ENCODE data around the gene SYNGR2.
A peak's percentile ranks its signal among the peaks of the same experiment; 100 is the strongest.
"Not testable (repeated sequence)": the region's sequence is repeated elsewhere in the genome, so short reads cannot be mapped to it uniquely, and the experiment has no call there.

The SYNGR2 gene

DNA sequence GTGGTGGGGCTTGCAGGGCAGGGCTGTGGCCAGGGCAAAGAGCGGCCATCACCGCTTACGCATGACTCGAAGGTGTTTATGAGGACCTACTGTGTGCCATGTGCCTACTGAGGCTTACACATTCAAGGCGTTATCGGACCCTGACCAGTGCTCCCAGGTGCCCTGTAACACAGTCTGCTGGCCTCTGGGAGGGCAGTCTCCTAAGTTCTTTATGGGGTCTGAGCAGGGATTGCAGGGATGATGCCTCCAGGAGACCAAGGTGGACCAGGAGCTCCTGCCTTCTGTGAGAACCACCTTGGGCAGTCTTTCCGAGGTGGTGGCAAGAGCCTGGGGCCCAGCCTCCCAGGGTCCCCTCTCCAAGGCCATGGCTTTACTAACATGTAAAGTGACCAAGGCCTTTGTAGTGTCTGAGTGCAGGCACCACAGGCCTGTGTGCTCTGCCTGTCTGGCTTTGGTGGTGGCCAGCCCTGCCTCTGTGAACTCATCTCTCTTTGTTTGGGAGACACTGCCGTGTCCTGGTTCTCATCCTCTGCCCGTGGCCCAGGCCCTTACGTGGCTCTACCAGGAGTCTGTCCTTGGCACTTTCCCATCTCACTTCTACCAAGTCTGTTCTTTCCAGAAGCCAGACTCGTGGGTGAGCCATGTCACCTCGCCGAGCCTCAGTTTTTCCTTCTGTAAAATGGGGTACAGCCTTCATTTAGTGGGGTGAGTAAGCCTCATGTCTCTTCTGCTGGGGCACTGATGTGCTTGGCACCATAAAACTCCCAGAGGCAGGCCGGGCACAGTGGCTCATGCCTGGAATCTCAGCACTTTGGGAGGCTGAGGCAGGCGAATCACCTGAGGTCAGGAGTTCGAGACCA, 3.4 kb upstream of the SYNGR2 start:
- no peak for DNase-seq (ENCODE audit: extremely low spot score)
- POLR2A ChIA-PET = interaction anchor here (1.1 kb wide), 1 partner anchor 21 kb away, joined by 4 read pairs; the partner anchor contains the start of gene TK1
- no peak for TF ChIP-seq ZNF384 (IDR thresholded peaks at IDR 0.05)
- CTCF ChIA-PET = no interaction called here

DNA sequence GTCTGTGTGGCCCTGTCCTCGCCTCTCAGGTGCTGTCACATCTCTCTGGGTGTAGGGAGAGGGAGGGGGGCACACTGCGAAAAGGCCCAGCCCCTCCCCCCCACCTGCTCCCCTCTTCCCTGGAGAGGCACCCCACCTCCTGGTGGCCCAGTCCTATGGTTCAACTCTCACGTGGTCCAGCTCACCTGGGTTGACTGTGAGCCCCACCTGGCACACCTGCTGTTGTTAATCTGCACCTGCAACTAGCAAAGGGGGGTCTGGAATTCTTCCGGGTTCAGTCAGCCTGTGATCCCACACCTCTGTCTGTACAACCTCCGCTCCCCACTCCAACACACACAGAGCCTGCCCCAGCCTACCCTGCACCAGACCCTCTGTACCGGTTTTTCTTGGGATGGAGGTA, 2.0 kb upstream of the SYNGR2 start:
- DNase-seq (ENCODE audit: extremely low spot score) = no peak
- ChIA-PET POLR2A (no interaction called here), CTCF (no interaction called here)
- no peak for TF ChIP-seq LEF1 (IDR thresholded peaks at IDR 0.05; ENCODE audit: borderline replicate concordance)
- no peak for TF ChIP-seq L3MBTL2 (conservative IDR thresholded peaks at IDR 0.05)
- TF ChIP-seq ELF4 (IDR thresholded peaks at IDR 0.05) = no peak
- TF ChIP-seq CTBP1 (IDR thresholded peaks at IDR 0.05; ENCODE audit: borderline replicate concordance) = no peak
- TF ChIP-seq FOXA1 (IDR thresholded peaks at IDR 0.05) = no peak
- no peak for TF ChIP-seq TARDBP (IDR thresholded peaks at IDR 0.05)
- TF ChIP-seq HDGF (IDR thresholded peaks at IDR 0.05; ENCODE audit: borderline replicate concordance) = no peak
- TF ChIP-seq FOXK2 (IDR thresholded peaks at IDR 0.05) = no peak
- no peak for TF ChIP-seq FOXM1 (IDR thresholded peaks at IDR 0.05; ENCODE audit: borderline replicate concordance)
- TF ChIP-seq, protein P1, sequence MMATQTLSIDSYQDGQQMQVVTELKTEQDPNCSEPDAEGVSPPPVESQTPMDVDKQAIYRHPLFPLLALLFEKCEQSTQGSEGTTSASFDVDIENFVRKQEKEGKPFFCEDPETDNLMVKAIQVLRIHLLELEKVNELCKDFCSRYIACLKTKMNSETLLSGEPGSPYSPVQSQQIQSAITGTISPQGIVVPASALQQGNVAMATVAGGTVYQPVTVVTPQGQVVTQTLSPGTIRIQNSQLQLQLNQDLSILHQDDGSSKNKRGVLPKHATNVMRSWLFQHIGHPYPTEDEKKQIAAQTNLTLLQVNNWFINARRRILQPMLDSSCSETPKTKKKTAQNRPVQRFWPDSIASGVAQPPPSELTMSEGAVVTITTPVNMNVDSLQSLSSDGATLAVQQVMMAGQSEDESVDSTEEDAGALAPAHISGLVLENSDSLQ (IDR thresholded peaks at IDR 0.05) = no peak
- TF ChIP-seq BHLHE40 (IDR thresholded peaks at IDR 0.05; ENCODE audit: borderline replicate concordance) = no peak
- TF ChIP-seq ZNF384 (IDR thresholded peaks at IDR 0.05) = no peak
- TF ChIP-seq SP1 (IDR thresholded peaks at IDR 0.05) = no peak
- TF ChIP-seq SUZ12 (IDR thresholded peaks at IDR 0.05) = no peak
- no peak for TF ChIP-seq ARNT (IDR thresholded peaks at IDR 0.05)
- TF ChIP-seq NFRKB (IDR thresholded peaks at IDR 0.05) = no peak

DNA sequence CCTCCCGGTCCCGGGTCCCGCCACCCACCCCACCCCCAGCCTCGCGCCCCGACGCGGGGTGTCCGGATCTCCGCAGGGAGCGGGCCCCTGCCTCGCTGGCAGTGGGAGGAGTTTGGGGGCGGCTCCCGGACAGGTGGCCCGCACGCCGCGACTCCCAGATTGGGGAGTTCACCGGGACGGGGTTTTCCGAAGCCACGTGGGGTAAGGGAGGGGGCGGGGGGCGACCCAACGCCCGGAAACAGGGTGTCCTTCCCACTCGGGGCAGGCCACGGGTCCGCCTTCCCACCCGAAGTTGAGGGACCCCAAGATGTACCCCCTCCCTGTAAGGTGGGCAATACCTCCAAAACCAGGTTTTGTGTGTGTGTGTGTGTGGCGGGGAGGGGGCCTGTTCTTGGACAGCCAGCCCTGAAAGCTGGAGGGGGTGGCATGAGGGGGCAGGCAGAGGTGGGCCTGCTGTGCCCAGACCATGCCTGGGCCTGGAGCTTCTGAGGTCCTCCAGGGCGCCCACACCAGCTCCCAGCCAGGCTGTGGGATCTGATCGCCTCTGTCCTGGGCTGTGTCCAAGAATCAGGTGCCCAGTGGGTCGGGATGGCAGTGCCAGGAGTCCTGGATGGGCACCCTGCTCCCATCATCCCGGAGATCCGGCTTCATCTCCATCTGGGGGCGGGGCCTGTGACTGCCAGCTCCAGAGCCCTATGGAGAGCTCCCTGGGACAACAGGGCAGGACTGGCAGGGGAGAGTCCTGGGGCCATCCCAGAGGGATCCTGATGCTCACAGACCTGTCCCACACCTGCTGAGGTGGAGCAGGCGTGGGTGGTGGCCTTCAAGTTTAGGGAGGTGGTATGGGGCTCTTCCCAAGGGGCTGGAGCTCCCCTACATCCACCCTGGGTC, 767 bp downstream of the SYNGR2 start:
- ChIA-PET CTCF (no interaction called here), POLR2A (interaction anchor here (0.9 to 4.0 kb wide), 5 partner anchors 12 to 56 kb away, joined by 4 to 31 read pairs (median 5); partner anchors contain the start of genes AFMID and TK1)
- peak; percentile 53 for DNase-seq (ENCODE audit: extremely low spot score)
- TF ChIP-seq SUZ12 (IDR thresholded peaks at IDR 0.05) = no peak
- TF ChIP-seq HDGF (IDR thresholded peaks at IDR 0.05; ENCODE audit: borderline replicate concordance) = no peak
- TF ChIP-seq LEF1 (IDR thresholded peaks at IDR 0.05; ENCODE audit: borderline replicate concordance) = no peak
- TF ChIP-seq, protein P1 (IDR thresholded peaks at IDR 0.05) = peak; percentile 91
- TF ChIP-seq ELF4 (IDR thresholded peaks at IDR 0.05) = no peak

DNA sequence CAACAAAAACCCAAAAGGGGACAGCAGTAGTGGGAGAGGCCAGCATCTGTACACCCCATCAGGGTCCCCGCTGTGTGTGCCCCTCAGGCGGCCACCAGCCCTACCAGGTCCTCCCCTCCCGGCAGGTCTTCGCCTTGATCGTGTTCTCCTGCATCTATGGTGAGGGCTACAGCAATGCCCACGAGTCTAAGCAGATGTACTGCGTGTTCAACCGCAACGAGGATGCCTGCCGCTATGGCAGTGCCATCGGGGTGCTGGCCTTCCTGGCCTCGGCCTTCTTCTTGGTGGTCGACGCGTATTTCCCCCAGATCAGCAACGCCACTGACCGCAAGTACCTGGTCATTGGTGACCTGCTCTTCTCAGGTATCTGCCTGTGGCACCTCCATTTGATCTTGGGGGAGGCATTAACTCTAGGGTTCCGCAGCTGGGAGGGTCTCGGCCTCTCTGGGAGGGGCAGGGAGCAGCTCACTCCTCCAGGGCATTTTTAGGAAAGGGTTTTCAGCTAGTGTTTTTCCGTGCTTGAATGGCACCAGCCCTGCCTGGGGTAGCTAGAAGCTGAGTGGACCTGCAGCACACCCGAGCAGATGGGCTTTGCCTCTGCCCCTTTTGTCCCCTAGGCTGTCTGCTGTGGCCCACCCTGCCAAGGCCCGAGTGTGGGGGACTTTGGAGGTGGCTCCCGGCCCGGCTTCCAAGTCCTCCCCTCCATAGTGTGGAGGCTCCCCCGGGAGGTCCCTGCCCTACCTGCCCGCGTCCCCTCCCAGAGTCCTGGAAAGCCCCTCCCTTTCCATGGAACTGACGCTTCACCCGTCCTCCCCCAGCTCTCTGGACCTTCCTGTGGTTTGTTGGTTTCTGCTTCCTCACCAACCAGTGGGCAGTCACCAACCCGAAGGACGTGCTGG, 2.6 kb downstream of the SYNGR2 start:
- CTCF ChIA-PET = no interaction called here
- TF ChIP-seq L3MBTL2 (conservative IDR thresholded peaks at IDR 0.05) = no peak
- TF ChIP-seq FOXM1 (IDR thresholded peaks at IDR 0.05; ENCODE audit: borderline replicate concordance) = no peak
- no peak for TF ChIP-seq SUZ12 (IDR thresholded peaks at IDR 0.05)
- no peak for TF ChIP-seq FOXA1 (IDR thresholded peaks at IDR 0.05)
- TF ChIP-seq, protein P1 (IDR thresholded peaks at IDR 0.05) = no peak
- no peak for TF ChIP-seq ZNF384 (IDR thresholded peaks at IDR 0.05)
- no peak for TF ChIP-seq HDGF (IDR thresholded peaks at IDR 0.05; ENCODE audit: borderline replicate concordance)
- TF ChIP-seq BHLHE40 (IDR thresholded peaks at IDR 0.05; ENCODE audit: borderline replicate concordance) = no peak
- no peak for TF ChIP-seq CTBP1 (IDR thresholded peaks at IDR 0.05; ENCODE audit: borderline replicate concordance)
- no peak for TF ChIP-seq ELF4 (IDR thresholded peaks at IDR 0.05)
- no peak for TF ChIP-seq FOXK2 (IDR thresholded peaks at IDR 0.05)
- POLR2A ChIA-PET = interaction anchor here (0.9 to 4.0 kb wide), 2 partner anchors 16 to 33 kb away, joined by 4 to 31 read pairs; partner anchors contain the start of genes AFMID and TK1
- DNase-seq (ENCODE audit: extremely low spot score) = no peak

DNA sequence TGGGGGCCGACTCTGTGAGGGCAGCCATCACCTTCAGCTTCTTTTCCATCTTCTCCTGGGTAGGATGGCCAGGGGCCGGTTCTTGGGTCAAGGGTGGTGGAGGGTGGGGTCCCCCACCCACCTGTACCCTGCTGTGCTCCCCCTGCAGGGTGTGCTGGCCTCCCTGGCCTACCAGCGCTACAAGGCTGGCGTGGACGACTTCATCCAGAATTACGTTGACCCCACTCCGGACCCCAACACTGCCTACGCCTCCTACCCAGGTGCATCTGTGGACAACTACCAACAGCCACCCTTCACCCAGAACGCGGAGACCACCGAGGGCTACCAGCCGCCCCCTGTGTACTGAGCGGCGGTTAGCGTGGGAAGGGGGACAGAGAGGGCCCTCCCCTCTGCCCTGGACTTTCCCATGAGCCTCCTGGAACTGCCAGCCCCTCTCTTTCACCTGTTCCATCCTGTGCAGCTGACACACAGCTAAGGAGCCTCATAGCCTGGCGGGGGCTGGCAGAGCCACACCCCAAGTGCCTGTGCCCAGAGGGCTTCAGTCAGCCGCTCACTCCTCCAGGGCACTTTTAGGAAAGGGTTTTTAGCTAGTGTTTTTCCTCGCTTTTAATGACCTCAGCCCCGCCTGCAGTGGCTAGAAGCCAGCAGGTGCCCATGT, 3.3 kb downstream of the SYNGR2 start:
- ChIA-PET POLR2A (interaction anchor here (1.0 to 4.0 kb wide), 2 partner anchors 15 to 51 kb away, joined by 3 to 31 read pairs; partner anchors contain the start of genes AFMID and TK1), CTCF (interaction anchor here (0.6 kb wide), 1 partner anchor 804 kb away, joined by 9 read pairs; no protein-coding TSS in a partner anchor)
- DNase-seq (ENCODE audit: extremely low spot score) = not testable (repeated sequence)

All from HEK293T (cell line).